ENCODE measurements around the gene INSIG1. TPM values are rescaled to one million over a fixed set of nuclear protein-coding genes. Genes with fewer than 3 reads are reported as not detected.

The INSIG1 gene
- total RNA-seq, 1 experiment from 2014 or later = 32.3 TPM

DNA sequence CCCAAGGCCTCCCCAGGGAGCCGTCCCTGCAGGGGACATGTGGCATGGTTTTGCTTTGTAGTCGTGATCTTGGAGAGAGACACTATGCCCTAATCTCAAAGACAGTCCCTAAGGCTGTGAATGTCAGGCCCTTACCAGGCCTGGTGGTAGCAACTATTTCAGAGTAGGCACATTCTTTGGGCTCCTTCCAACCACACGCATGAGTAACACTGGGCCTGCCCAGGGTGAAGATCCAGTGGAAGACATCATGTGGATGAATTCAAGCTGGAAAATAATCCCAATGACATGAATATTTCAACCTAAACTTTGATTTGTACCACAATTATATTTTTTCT is 39.5 kb upstream of the INSIG1 start:
- Mint-ChIP-seq H3K27ac (no peak overlapping the region), H3K4me1 (peaks cover 5% of the 10 kb centered on the region), H3K4me3 (no peak overlapping the region), H3K27me3 (ENCODE audit: low read depth) (no peaks in the 10 kb centered on the region), H3K36me3 (no peaks in the 10 kb centered on the region), H3K9me3 (no peaks in the 10 kb centered on the region)
- CTCF ChIA-PET = no interaction called here
- TF ChIP-seq CREM (CRISPR knock-in tag; IDR thresholded peaks at IDR 0.05) (no peak), GTF2I (CRISPR knock-in tag; conservative IDR thresholded peaks at IDR 0.05) (no peak), JAZF1 (CRISPR knock-in tag; IDR thresholded peaks at IDR 0.05) (no peak), E2F1 (CRISPR knock-in tag; IDR thresholded peaks at IDR 0.05) (no peak), PRRX2 (CRISPR knock-in tag; IDR thresholded peaks at IDR 0.05) (no peak), ZMAT4 (CRISPR knock-in tag; IDR thresholded peaks at IDR 0.05) (no peak), ZNF416 (CRISPR knock-in tag; IDR thresholded peaks at IDR 0.05) (no peak), SMAD4 (CRISPR knock-in tag; IDR thresholded peaks at IDR 0.05) (no peak), ATF1 (CRISPR knock-in tag; IDR thresholded peaks at IDR 0.05) (no peak), ESRRA (CRISPR knock-in tag; IDR thresholded peaks at IDR 0.05; ENCODE audit: borderline replicate concordance) (no peak), CDX4 (CRISPR knock-in tag; IDR thresholded peaks at IDR 0.05; ENCODE audit: borderline replicate concordance) (no peak)
- TF ChIP-seq, protein P1, sequence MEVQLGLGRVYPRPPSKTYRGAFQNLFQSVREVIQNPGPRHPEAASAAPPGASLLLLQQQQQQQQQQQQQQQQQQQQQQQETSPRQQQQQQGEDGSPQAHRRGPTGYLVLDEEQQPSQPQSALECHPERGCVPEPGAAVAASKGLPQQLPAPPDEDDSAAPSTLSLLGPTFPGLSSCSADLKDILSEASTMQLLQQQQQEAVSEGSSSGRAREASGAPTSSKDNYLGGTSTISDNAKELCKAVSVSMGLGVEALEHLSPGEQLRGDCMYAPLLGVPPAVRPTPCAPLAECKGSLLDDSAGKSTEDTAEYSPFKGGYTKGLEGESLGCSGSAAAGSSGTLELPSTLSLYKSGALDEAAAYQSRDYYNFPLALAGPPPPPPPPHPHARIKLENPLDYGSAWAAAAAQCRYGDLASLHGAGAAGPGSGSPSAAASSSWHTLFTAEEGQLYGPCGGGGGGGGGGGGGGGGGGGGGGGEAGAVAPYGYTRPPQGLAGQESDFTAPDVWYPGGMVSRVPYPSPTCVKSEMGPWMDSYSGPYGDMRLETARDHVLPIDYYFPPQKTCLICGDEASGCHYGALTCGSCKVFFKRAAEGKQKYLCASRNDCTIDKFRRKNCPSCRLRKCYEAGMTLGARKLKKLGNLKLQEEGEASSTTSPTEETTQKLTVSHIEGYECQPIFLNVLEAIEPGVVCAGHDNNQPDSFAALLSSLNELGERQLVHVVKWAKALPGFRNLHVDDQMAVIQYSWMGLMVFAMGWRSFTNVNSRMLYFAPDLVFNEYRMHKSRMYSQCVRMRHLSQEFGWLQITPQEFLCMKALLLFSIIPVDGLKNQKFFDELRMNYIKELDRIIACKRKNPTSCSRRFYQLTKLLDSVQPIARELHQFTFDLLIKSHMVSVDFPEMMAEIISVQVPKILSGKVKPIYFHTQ (CRISPR knock-in tag; IDR thresholded peaks at IDR 0.05) = no peak
- TF ChIP-seq, protein P2, sequence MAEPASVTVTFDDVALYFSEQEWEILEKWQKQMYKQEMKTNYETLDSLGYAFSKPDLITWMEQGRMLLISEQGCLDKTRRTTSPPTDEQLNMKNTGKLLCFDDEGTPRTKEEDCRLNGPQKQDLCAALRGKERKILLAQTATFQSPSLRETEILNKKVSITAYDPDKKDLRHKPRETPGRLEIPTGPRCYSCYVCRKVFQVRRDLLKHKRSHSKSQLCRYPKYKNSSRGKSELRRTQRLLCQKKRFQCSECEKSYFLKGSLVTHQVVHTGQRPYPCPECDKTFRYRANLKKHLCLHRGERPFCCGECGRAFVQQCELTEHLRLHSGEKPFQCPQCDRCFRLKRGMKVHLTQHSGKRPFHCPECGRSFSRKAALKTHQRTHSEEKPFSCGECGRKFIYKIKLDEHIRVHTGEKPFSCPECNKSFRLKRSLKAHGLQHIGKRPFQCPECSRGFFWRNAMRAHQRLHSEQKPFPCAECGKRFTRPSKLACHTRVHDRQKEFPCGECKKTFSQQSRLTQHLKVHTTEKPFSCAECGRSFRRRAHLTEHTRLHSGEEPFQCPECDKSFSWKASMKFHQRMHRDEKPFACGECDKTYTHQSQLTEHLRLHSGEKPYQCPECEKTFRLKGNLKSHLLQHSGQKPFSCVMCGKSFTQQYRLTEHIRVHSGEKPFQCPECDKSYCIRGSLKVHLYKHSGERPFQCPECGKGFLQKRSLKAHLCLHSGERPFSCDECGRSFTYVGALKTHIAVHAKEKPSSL (CRISPR knock-in tag; conservative IDR thresholded peaks at IDR 0.05) = no peak
- POLR2A ChIA-PET = no interaction called here
- ATAC-seq = no peak
- DNase-seq (ENCODE audit: low spot score) = no peak

DNA sequence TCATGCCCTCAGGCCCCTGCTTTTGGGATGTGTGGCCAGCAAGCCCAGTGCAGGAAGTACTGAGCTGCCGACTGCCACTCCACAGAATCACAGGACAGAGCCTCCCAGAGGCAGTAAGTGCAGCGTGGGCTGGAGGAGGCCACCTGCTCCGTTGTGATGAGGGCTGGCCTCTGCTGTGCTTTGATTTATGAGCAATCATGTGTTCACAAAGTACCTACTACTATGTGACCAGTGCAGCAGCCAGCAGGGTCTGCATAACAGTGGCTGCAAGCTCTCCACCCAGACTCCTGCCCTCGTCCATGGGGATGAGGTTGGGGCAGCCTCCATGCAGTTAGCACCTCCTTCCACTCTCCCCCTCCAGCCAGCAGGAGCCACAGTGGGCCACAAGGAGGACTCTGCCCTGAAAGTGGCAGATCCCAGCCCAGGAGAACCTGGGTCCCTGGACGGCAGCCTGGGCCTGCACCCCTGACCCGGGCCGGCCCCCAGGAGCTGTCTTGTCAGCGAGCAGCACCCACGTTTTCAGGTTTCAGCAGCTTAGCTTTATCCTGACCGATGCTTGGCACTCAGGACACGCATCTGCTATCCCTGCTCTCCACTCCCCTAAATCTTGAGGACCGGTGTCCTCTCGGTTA is 37.7 kb upstream of the INSIG1 start:
- ATAC-seq = no peak
- CTCF ChIA-PET = no interaction called here
- DNase-seq (ENCODE audit: low spot score) = no peak
- no peaks in the 10 kb centered on the region for H3K27me3 Mint-ChIP-seq (ENCODE audit: low read depth)
- H3K27ac Mint-ChIP-seq = no peak overlapping the region
- H3K4me1 Mint-ChIP-seq = peaks cover 5% of the 10 kb centered on the region
- H3K4me3 Mint-ChIP-seq = no peak overlapping the region
- H3K9me3 Mint-ChIP-seq = no peaks in the 10 kb centered on the region
- no peaks in the 10 kb centered on the region for H3K36me3 Mint-ChIP-seq
- POLR2A ChIA-PET = no interaction called here
- TF ChIP-seq FOXJ3 (CRISPR knock-in tag; IDR thresholded peaks at IDR 0.05; ENCODE audit: borderline replicate concordance) = no peak
- TF ChIP-seq NR1H2 (CRISPR knock-in tag; IDR thresholded peaks at IDR 0.05) = no peak
- no peak for TF ChIP-seq IRF2 (CRISPR knock-in tag; IDR thresholded peaks at IDR 0.05; ENCODE audit: borderline replicate concordance, low read depth)
- TF ChIP-seq HMGXB4 (CRISPR knock-in tag; IDR thresholded peaks at IDR 0.05) = no peak
- TF ChIP-seq TEAD1 (CRISPR knock-in tag; IDR thresholded peaks at IDR 0.05) = no peak
- TF ChIP-seq E2F4 (CRISPR knock-in tag; IDR thresholded peaks at IDR 0.05; ENCODE audit: borderline replicate concordance, low read depth) = no peak
- no peak for TF ChIP-seq NFE2L1 (CRISPR knock-in tag; IDR thresholded peaks at IDR 0.05)
- TF ChIP-seq, protein P3, sequence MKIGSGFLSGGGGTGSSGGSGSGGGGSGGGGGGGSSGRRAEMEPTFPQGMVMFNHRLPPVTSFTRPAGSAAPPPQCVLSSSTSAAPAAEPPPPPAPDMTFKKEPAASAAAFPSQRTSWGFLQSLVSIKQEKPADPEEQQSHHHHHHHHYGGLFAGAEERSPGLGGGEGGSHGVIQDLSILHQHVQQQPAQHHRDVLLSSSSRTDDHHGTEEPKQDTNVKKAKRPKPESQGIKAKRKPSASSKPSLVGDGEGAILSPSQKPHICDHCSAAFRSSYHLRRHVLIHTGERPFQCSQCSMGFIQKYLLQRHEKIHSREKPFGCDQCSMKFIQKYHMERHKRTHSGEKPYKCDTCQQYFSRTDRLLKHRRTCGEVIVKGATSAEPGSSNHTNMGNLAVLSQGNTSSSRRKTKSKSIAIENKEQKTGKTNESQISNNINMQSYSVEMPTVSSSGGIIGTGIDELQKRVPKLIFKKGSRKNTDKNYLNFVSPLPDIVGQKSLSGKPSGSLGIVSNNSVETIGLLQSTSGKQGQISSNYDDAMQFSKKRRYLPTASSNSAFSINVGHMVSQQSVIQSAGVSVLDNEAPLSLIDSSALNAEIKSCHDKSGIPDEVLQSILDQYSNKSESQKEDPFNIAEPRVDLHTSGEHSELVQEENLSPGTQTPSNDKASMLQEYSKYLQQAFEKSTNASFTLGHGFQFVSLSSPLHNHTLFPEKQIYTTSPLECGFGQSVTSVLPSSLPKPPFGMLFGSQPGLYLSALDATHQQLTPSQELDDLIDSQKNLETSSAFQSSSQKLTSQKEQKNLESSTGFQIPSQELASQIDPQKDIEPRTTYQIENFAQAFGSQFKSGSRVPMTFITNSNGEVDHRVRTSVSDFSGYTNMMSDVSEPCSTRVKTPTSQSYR (CRISPR knock-in tag; IDR thresholded peaks at IDR 0.05) = no peak
- TF ChIP-seq CREB1 (CRISPR knock-in tag; IDR thresholded peaks at IDR 0.05) = no peak
- no peak for TF ChIP-seq SMAD4 (CRISPR knock-in tag; IDR thresholded peaks at IDR 0.05)

Measured in WTC11 (cell line).